ENCODE data around the gene CDCP1. TPM values are rescaled to one million over a fixed set of nuclear protein-coding genes. Genes with fewer than 3 reads are reported as not detected.
A peak's percentile ranks its signal among the peaks of the same experiment; 100 is the strongest.

The CDCP1 gene
- total and polyA plus RNA-seq, 5 experiments from 2014 or later = 0.07 TPM; not detected in 4

- peaks cover 0 to 7% (median 0%) of the 10 kb centered on the region in 3 donors for H3K36me3 Mint-ChIP-seq
- H3K9me3 Mint-ChIP-seq = peaks cover 0 to 11% (median 0%) of the 10 kb centered on the region in 9 donors
- peaks cover 4 to 19% (median 6%) of the 10 kb centered on the region in 5 donors for H3K27me3 Mint-ChIP-seq
- POLR2A ChIA-PET = no interaction called here
- peak overlapping the region; percentile 55 to 85 (median 80) for H3K4me3 Mint-ChIP-seq
- ATAC-seq (peak; percentile 99 to 100), DNase-seq (peak; percentile 43 to 88 (median 71))
- peaks cover 15 to 26% (median 23%) of the 10 kb centered on the region in 4 donors for H3K4me1 Mint-ChIP-seq
- H3K27ac Mint-ChIP-seq = peak overlapping the region; percentile 80 to 98 (median 90)
These were observed 21.1 kb upstream of the CDCP1 start for GRCh38 chr3:45167011-45167911.

DNA sequence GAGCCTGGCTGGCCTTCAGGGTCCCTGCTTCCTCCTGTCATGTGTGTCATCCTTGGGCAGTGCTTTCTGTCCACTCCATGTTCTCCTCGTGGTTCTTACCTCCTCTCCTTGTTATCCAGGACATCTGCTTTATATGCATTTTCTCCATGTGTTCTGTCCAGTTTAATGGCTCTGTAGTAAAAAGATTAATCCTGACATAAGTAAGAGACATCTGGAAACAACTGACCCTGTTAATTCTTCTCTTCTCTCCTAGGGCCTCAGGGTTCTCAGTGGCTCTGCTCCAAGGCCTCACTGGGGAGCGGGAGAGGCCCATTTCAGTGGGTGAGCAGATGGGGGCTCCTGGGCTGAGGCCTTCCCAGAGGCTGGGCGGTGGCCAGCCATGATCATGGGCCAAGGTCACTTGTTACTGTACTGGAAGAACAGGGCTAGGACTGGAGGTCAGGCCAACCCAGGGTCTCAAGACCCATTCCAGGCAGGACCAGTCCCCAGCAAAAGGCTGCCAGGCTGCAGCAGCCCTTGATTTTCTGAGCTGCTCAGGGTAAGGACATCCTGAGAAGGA, 20.2 kb upstream of the CDCP1 start:
- peak overlapping the region in 1 of 10 donors; percentile 27 for H3K4me3 Mint-ChIP-seq
- H3K36me3 Mint-ChIP-seq = peaks cover 0 to 7% (median 0%) of the 10 kb centered on the region in 3 donors
- ATAC-seq (no peak), DNase-seq (no peak)
- peaks cover 0 to 11% (median 0%) of the 10 kb centered on the region in 9 donors for H3K9me3 Mint-ChIP-seq
- POLR2A ChIA-PET = no interaction called here
- H3K27ac Mint-ChIP-seq = peak overlapping the region in 4 of 10 donors; percentile 85 to 92 (median 88)
- H3K27me3 Mint-ChIP-seq = peaks cover 4 to 16% (median 5%) of the 10 kb centered on the region in 5 donors
- H3K4me1 Mint-ChIP-seq = peaks cover 15 to 26% (median 23%) of the 10 kb centered on the region in 4 donors

- no peak for DNase-seq
- peak overlapping the region in 1 of 10 donors; percentile 63 for H3K27ac Mint-ChIP-seq
- POLR2A ChIA-PET = no interaction called here
- no peak overlapping the region for H3K4me3 Mint-ChIP-seq
- H3K36me3 Mint-ChIP-seq = peaks cover 0 to 7% (median 0%) of the 10 kb centered on the region in 3 donors
- H3K4me1 Mint-ChIP-seq = peaks cover 15 to 26% (median 23%) of the 10 kb centered on the region in 4 donors
- peaks cover 3 to 9% (median 5%) of the 10 kb centered on the region in 5 donors for H3K27me3 Mint-ChIP-seq
- no peak for ATAC-seq
- peaks cover 0 to 11% (median 0%) of the 10 kb centered on the region in 9 donors for H3K9me3 Mint-ChIP-seq
These were observed 19.5 kb upstream of the CDCP1 start for GRCh38 chr3:45165497-45166283.

- Mint-ChIP-seq H3K4me3 (no peak overlapping the region), H3K4me1 (peaks cover 11 to 22% (median 15%) of the 10 kb centered on the region in 4 donors), H3K27me3 (peaks cover 0 to 4% (median 0%) of the 10 kb centered on the region in 5 donors), H3K9me3 (peaks cover 0 to 11% (median 0%) of the 10 kb centered on the region in 9 donors), H3K36me3 (peaks cover 0 to 7% (median 0%) of the 10 kb centered on the region in 3 donors), H3K27ac (peak overlapping the region in 3 of 10 donors; percentile 45 to 76 (median 63))
- no peak for ATAC-seq
- POLR2A ChIA-PET = interaction anchor here (0.6 kb wide), 1 partner anchor 528 kb away, joined by 3 read pairs; no protein-coding TSS in a partner anchor
- no peak for DNase-seq
These were observed 17.9 kb upstream of the CDCP1 start for GRCh38 chr3:45164056-45164455.

DNA sequence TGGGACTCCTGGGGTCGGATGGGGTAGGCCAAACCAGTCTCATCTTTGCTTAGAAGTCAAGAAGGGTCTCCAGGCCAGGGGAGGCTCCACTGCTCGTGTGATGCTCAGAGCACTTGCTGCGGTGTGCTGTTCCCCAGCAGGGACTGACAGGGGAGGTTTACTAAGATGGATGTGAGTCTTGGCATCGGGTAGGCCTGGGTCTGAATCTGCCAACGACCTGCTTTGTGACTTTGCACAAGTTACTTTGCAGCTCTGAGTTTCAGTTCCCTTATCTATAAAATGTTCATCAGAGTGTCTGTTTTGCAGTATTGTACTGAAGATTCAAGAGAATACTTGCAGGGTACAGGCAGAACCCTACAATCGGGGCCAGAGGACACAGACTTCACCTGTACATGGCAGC, 17.3 kb upstream of the CDCP1 start:
- ATAC-seq (no peak), DNase-seq (no peak)
- POLR2A ChIA-PET = no interaction called here
- peaks cover 0 to 11% (median 0%) of the 10 kb centered on the region in 9 donors for H3K9me3 Mint-ChIP-seq
- H3K36me3 Mint-ChIP-seq = peaks cover 0 to 7% (median 0%) of the 10 kb centered on the region in 3 donors
- peaks cover 11 to 22% (median 14%) of the 10 kb centered on the region in 4 donors for H3K4me1 Mint-ChIP-seq
- H3K4me3 Mint-ChIP-seq = no peak overlapping the region
- H3K27ac Mint-ChIP-seq = peak overlapping the region in 1 of 10 donors; percentile 76
- peaks cover 0 to 5% (median 0%) of the 10 kb centered on the region in 5 donors for H3K27me3 Mint-ChIP-seq

DNA sequence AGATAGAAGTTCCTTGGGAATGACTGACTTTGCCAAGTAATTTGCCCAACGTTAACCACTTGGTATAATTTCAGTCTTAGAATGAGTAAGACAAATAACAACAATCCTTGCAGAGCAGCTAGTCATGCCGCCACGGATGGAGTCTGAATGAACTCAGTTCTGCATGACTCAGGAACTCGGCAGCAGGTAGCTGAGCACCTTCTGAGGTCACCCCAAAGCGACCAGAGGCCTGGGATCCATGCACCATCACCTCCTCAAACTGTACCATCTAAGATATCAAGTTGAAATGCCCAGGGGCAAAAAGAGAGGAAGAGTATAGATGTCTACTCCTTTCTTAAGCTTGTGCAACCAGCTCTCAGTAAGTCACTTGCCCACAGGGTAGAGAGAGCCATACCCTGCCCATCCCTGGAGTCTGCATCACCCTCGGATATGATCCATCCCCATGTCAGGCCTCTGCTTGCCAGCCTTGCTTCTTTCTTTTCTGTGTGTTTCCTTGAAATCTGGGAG, 8.5 kb upstream of the CDCP1 start:
- Mint-ChIP-seq H3K27me3 (peaks cover 0 to 8% (median 4%) of the 10 kb centered on the region in 5 donors), H3K36me3 (peaks cover 2 to 14% (median 7%) of the 10 kb centered on the region in 3 donors), H3K9me3 (peaks cover 0 to 28% (median 13%) of the 10 kb centered on the region in 9 donors), H3K4me1 (no peaks in the 10 kb centered on the region), H3K27ac (no peak overlapping the region), H3K4me3 (peak overlapping the region in 1 of 10 donors; percentile 38)
- POLR2A ChIA-PET = no interaction called here
- no peak for DNase-seq
- ATAC-seq = no peak

- Mint-ChIP-seq H3K27me3 (peaks cover 0 to 8% (median 4%) of the 10 kb centered on the region in 5 donors), H3K4me3 (no peak overlapping the region), H3K27ac (no peak overlapping the region), H3K9me3 (peaks cover 0 to 28% (median 13%) of the 10 kb centered on the region in 9 donors), H3K36me3 (peaks cover 2 to 14% (median 7%) of the 10 kb centered on the region in 3 donors), H3K4me1 (no peaks in the 10 kb centered on the region)
- no peak for DNase-seq
- no peak for ATAC-seq
- POLR2A ChIA-PET = no interaction called here
These were observed 7.7 kb upstream of the CDCP1 start for GRCh38 chr3:45153658-45154437.

GRCh38 chr3:45152307-45152706, 6.1 kb upstream of the CDCP1 start:
- Mint-ChIP-seq H3K4me1 (no peaks in the 10 kb centered on the region), H3K36me3 (peaks cover 2 to 14% (median 7%) of the 10 kb centered on the region in 3 donors), H3K27me3 (peaks cover 5 to 17% (median 10%) of the 10 kb centered on the region in 5 donors), H3K4me3 (no peak overlapping the region), H3K9me3 (peaks cover 0 to 32% (median 13%) of the 10 kb centered on the region in 9 donors), H3K27ac (no peak overlapping the region)
- POLR2A ChIA-PET = no interaction called here
- DNase-seq (no peak), ATAC-seq (no peak)

DNA sequence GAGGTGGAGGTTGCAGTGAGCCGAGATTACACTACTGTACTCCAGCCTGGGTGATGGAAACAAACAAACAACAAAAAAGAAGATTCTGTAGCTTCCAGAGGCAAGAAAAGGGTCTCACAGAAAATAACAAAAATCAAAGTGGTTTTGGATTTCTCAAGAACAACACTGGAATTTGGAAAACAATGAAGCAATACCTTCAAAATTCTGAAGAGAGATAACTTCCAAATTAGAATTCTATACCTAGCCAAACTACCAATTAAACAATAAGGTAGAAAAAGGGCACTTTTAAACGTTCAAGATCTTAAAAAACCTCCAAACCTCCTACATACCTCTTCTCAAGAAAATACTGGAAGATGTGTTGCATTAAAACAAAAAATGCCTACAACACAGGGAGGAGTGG, 4.9 kb upstream of the CDCP1 start:
- POLR2A ChIA-PET = interaction anchor here (0.7 kb wide), 1 partner anchor 45 kb away, joined by 6 read pairs; no protein-coding TSS in a partner anchor
- peaks cover 11 to 26% (median 20%) of the 10 kb centered on the region in 5 donors for H3K27me3 Mint-ChIP-seq
- no peak overlapping the region for H3K27ac Mint-ChIP-seq
- ATAC-seq (no peak), DNase-seq (no peak)
- H3K4me3 Mint-ChIP-seq = no peak overlapping the region
- H3K4me1 Mint-ChIP-seq = peaks cover 4 to 6% (median 4%) of the 10 kb centered on the region in 4 donors
- H3K36me3 Mint-ChIP-seq = peaks cover 4 to 14% (median 7%) of the 10 kb centered on the region in 3 donors
- peaks cover 0 to 32% (median 13%) of the 10 kb centered on the region in 9 donors for H3K9me3 Mint-ChIP-seq

DNA sequence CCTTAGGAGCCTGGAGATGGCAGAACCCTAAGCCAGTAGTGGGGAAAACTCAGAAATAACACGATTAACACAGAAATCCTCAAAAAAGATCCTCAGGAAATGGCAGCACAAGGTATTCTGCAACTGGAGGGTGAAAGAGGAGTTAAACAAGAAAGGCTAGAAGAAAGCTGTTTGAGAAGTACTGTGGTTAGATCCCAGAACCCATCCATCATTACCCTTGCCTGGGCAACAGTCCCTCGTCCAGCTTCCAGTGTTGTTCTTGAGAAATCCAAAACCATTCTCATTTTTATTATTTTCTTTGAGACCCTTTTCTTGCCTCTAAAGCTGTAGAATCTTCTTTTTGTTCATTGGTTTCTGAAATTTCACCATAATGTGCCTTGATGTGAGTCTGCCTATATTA, 2.7 kb upstream of the CDCP1 start:
- Mint-ChIP-seq H3K27ac (no peak overlapping the region), H3K4me3 (no peak overlapping the region), H3K27me3 (peaks cover 21 to 47% (median 35%) of the 10 kb centered on the region in 5 donors), H3K36me3 (peaks cover 4 to 14% (median 7%) of the 10 kb centered on the region in 3 donors), H3K9me3 (peaks cover 0 to 32% (median 13%) of the 10 kb centered on the region in 9 donors), H3K4me1 (peaks cover 9 to 21% (median 18%) of the 10 kb centered on the region in 4 donors)
- DNase-seq (no peak), ATAC-seq (no peak)
- POLR2A ChIA-PET = no interaction called here

GRCh38 chr3:45145223-45145622, 955 bp downstream of the CDCP1 start:
- Mint-ChIP-seq H3K27ac (no peak overlapping the region), H3K27me3 (peaks cover 30 to 80% (median 52%) of the 10 kb centered on the region in 5 donors), H3K4me1 (peaks cover 12 to 24% (median 21%) of the 10 kb centered on the region in 4 donors), H3K4me3 (peak overlapping the region; percentile 29 to 86 (median 64)), H3K36me3 (peaks cover 2 to 8% (median 5%) of the 10 kb centered on the region in 3 donors), H3K9me3 (peaks cover 0 to 9% (median 4%) of the 10 kb centered on the region in 9 donors)
- POLR2A ChIA-PET = interaction anchor here (1.4 kb wide), 1 partner anchor 27 kb away, joined by 5 read pairs; no protein-coding TSS in a partner anchor
- no peak for DNase-seq
- ATAC-seq = no peak

Measured in naive thymus-derived CD8-positive, alpha-beta T cell (primary cell).